Right kidney (tissue), 1 donor: ENCODE results near the gene IL25.
"Not testable (repeated sequence)": the region's sequence is repeated elsewhere in the genome, so short reads cannot be mapped to it uniquely, and the experiment has no call there.

Experiments used
- DNase-seq: peaks from one replicate; pipeline ENCODE4 v3.0.0-alpha.2; 2016

The IL25 gene

GRCh38 chr14:23389871-23390270 lies 17.3 kb downstream of the IL25 start:
- DNase-seq: not testable (repeated sequence)

DNA sequence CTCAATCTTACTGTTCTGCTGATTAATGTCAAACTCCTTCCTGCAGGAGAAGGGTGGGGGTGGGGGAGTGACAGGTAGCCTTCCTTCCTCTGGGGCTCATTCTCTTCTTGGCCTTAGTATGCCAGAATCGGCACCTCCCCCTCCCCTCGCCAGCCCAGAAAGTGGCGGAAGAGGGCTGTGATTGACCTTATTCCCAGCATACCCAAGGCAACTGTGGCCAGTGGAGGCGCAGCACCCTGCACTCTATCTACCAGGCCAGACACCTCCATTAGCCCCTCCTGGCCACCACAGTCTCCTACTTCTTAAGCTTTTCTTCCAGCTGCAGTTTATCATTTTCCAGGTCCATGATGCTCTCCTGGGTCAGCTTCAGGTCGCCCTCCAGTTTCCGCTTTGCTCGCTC lies 20.0 kb downstream of the IL25 start:
- DNase-seq: no peak

GRCh38 chr14:23396126-23396525 lies 23.5 kb downstream of the IL25 start:
- DNase-seq: no peak

GRCh38 chr14:23396781-23397407 lies 24.3 kb downstream of the IL25 start:
- DNase-seq: no peak

DNA sequence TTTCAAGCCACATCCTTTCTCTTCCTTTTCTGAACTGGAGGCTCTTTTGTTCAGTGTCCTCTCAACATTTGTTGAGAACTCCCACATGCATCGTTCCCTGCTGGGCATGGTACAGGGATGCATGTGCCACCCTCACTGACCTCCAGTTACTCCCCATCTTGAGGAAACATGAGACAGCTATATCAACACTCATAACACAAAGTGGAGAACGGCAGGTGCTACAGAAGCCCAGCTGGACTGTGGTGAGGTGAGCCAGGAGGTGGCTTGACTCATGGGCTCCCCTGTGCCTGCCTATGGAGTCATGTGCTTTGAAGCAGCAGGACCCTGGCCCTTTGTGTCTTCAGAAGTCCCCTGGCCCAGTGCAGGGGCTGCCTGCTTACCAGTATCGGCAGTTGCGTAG lies 25.7 kb downstream of the IL25 start:
- no peak for DNase-seq

GRCh38 chr14:23399136-23399535 lies 26.5 kb downstream of the IL25 start:
- no peak for DNase-seq

DNA sequence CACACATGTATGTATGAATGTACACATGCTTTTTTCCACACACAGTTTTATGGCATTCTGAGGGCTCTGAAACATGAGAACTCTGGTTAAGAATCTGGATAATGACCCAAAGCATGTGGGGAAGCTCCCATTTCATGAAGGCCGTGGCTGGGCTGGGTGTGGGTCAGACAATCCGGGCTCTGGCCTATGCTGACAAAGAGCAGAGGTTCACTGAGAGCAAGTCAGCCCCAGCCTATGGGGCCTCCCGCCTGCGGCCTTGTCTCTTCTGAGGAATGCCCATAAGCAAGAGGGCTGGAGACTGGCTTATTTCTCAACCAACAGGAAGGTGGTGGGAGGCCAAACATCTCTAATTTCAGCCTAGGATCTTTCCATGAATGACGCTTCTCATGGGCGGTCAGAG lies 27.0 kb downstream of the IL25 start:
- DNase-seq: no peak

GRCh38 chr14:23400496-23401149 lies 28.0 kb downstream of the IL25 start:
- DNase-seq: not testable (repeated sequence)

DNA sequence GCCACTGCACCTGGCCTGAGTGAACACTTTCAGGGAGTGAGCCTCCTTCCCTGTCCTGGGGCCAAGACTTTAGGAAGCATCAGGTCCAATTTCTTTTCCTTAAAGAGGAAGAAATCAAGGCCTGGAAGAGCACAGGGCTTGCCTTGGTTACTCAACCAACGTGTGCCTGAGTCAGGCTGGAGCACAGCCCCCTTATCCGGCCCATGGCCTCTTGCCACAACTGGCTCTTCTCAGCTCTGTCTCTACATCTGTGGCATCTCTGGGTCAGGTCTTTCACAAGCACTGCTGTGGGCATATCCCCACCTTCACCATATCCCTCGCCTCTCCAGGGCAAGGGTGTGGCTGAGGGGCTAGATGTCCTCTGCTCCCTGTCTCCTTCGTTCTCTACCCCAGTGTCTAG lies 28.7 kb downstream of the IL25 start:
- DNase-seq: no peak

- DNase-seq: no peak
These were observed 29.9 kb downstream of the IL25 start for GRCh38 chr14:23402296-23403138.

- DNase-seq: no peak
These were observed 30.5 kb downstream of the IL25 start for GRCh38 chr14:23403139-23403438.

GRCh38 chr14:23403908-23404307 lies 31.3 kb downstream of the IL25 start:
- no peak for DNase-seq

GRCh38 chr14:23404331-23404900 lies 31.8 kb downstream of the IL25 start:
- no peak for DNase-seq

- DNase-seq: no peak
These were observed 32.5 kb downstream of the IL25 start for GRCh38 chr14:23405096-23405495.

GRCh38 chr14:23405516-23406025 lies 33.0 kb downstream of the IL25 start:
- no peak for DNase-seq

DNA sequence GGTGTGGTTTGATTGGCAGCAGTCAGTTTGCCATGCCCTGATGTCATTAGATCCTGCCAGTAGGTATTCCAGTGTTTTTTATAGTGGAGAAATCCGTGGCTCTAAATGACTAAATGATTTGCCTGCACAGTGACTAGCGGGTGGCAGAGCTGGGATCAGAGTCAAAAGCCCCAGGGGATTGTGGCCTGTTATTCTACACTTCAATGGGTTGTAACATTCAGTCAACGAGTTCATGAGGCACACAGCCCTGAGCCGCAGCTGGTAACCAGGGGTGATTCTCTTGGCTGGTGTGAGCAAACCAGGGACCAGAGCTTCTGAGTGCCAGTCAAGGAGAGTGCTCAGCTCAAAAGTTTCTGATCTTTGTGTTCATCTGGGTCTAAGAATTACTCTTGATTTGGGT lies 33.6 kb downstream of the IL25 start:
- no peak for DNase-seq

- no peak for DNase-seq
These were observed 34.2 kb downstream of the IL25 start for GRCh38 chr14:23406725-23407355.

GRCh38 chr14:23407516-23408306 lies 35.1 kb downstream of the IL25 start, which contains the start of gene MYH6:
Gene MYH6 (minus strand): TSS chr14:23408273. CDS start chr14:23407223, 1,050 bp downstream.
- no peak for DNase-seq

DNA sequence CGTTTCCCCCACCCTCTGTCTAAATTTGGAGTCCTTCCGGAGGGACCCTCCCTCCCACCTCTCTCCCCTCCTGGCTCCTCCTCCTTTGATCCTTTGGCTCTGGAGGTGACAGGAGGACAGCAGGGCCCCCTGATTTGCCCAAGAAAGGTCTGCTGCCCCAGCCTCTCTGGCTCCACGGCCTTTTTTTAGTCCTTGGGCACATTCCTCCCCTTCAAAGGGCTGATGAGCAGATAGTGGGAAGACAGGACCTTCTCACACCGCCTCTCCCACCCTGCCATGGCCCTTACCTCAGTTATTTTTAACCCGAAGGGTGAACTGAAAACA lies 35.7 kb downstream of the IL25 start:
- no peak for DNase-seq

DNA sequence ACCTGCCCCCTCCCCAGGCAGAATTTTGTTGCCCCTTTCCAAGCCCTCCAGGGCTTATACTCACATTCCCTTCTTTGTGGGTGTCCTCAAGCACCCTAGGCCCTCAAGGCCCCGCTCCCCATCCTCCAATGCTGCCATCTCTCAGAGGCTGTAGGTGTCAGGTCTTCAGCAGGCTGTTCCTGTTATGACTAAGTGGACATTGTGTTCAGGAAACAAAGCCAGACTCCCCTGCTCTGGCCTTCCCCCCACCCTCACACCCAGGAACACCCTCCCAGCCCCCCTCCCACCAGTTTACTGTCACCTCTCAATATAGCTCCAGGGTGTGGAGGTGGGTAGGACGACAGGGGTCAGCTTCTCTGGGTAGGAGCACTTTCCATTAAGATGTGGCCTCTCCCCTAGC lies 36.9 kb downstream of the IL25 start:
- DNase-seq: no peak

GRCh38 chr14:23409966-23410635 lies 37.5 kb downstream of the IL25 start:
- DNase-seq: no peak
